Spinal cord (tissue), 10 donors: ENCODE measurements around the gene GRID2. TPM values are rescaled to one million over a fixed set of nuclear protein-coding genes. Genes with fewer than 3 reads are reported as not detected.

ENCODE experiments used
- DNase-seq, 6 donors: peaks; one replicate each; pipeline versions ENCODE4 v3.0.0 to v3.0.0-alpha.2; 2013 to 2015; ENCODE audit warnings: low spot score in 6 of 6, low read depth in 4 of 6
- H3K27ac ChIP-seq: one replicate; pipeline ENCODE4 v1.5.1; 2013; ENCODE audit warnings: low read depth, low read length, control low read depth
- H3K27me3 ChIP-seq: one replicate; pipeline ENCODE4 v1.6.1; 2013; ENCODE audit warnings: low read length; ENCODE audit not compliant: control insufficient read depth, insufficient read depth
- H3K36me3 ChIP-seq: one replicate; pipeline ENCODE4 v1.6.1; 2013; ENCODE audit warnings: low read length; ENCODE audit not compliant: control insufficient read depth, insufficient read depth
- H3K4me1 ChIP-seq: one replicate; pipeline ENCODE4 v1.6.1; 2013; ENCODE audit warnings: low read length; ENCODE audit not compliant: control insufficient read depth, insufficient read depth
- H3K4me3 ChIP-seq: one replicate; pipeline ENCODE4 v1.5.1; 2013; ENCODE audit warnings: low read depth, low read length, control low read depth
- H3K9me3 ChIP-seq: one replicate; pipeline ENCODE4 v1.6.1; 2013; ENCODE audit warnings: low read length; ENCODE audit not compliant: control insufficient read depth, insufficient read depth
- WGBS: methylation state at CpG from one replicate; pipeline ENCODE4 v1.1.5; 2013; ENCODE audit warnings: missing lambda C conversion rate; ENCODE audit not compliant: insufficient coverage; 5-methylcytosine and 5-hydroxymethylcytosine counted together
- polyA plus RNA-seq, 2 donors: library from polyadenylated mRNA; unstranded; fragments of 120-200 nt; gene quantifications; one replicate each; pipeline ENCODE4 v1.2.1, GENCODE V29; 2013; ENCODE audit not compliant: insufficient read length in 2 of 2
- total RNA-seq, 2 donors: library from RNA; depleted of rRNA in 1 of 2; stranded (reverse); fragments of 120-200 nt in 1 of 2; fragments of >200 nt in 1 of 2; gene quantifications; one replicate each; pipeline versions ENCODE4 v1.2.3 to v1.2.4, GENCODE V29; 2013 to 2014
- donor health status: healthy.

The GRID2 gene
- total and polyA plus RNA-seq, 4 donors = 17.8 to 40.8 (median 23.4) TPM

DNA sequence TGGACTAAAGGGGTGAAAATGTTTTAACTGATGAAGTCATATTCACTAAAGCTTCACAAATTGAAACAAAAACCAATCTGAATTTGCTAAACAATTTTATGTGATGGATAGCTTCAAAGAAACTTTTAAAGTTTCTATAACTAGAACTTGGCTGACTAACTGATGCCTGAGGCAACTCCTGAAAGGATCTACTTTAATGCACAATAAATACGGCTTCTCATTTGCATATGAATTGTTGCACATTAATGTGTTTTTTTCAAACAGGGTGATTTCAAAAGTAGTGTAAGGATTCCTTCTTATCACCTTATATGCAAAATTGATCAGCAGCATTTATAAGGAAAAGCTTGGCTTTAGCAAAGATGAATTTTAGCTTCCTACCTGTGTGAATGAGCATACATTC, 1466.4 kb downstream of the GRID2 start:
- WGBS = no CpG with 5 or more reads among the region's 1 CpG
- DNase-seq = no peak
- Histone ChIP-seq H3K27ac (no peak overlapping the region), H3K9me3 (no peaks in the 10 kb centered on the region), H3K36me3 (no peaks in the 10 kb centered on the region), H3K27me3 (no peaks in the 10 kb centered on the region), H3K4me1 (no peaks in the 10 kb centered on the region), H3K4me3 (no peak overlapping the region)

DNA sequence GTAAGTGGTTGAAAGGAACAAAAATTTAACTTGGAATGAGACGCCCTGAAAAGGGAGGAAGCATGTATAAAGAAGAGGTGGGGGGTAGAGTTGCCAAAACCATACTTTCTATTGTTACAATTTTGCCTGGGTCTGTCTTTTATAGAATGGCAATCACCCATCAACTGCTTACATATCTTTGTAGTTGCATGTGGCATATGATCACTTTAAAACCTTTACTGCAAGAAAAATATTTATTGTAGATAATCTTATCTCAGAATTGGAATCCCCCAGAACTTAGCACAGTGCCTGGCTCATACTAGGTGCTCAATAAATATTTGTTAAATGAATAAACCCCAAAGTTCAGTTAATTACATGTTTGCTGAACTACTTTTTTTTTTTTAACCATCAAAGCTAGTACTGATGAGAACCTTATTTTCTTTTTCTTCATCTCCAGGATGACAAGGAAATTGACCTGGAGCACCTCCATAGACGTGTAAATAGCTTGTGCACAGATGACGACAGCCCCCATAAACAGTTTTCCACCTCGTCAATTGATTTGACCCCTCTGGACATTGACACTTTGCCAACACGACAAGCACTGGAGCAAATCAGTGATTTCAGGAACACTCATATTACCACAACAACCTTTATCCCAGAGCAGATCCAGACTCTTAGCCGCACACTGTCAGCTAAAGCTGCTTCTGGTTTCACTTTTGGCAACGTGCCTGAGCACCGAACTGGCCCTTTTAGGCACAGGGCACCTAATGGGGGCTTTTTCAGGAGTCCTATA, 1468.1 kb downstream of the GRID2 start:
- no peak for DNase-seq
- H3K4me1 ChIP-seq = no peaks in the 10 kb centered on the region
- no peaks in the 10 kb centered on the region for H3K36me3 ChIP-seq
- no peaks in the 10 kb centered on the region for H3K9me3 ChIP-seq
- H3K27me3 ChIP-seq = no peaks in the 10 kb centered on the region
- H3K27ac ChIP-seq = no peak overlapping the region
- WGBS = 81% methylated on average over 7 of the region's 8 CpGs
- H3K4me3 ChIP-seq = no peak overlapping the region

DNA sequence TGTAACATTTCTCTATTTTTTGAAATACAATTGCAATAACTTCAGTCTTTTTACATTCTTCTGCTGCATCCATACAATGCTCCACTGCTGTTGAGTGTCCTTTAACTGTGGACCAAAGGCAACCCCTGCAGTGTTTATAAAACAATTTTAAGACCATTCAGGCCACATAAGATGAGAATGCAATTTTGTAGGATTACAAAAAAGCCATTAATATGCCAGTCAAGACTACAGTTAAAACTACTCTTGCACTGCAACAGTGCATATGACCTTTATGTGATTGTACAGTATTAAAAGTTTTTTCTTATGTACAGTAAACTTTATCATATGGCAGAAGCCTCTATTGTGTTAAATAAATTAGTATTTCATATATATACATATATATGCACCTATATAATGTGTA, 1469.1 kb downstream of the GRID2 start:
- H3K27ac ChIP-seq = no peak overlapping the region
- no peaks in the 10 kb centered on the region for H3K4me1 ChIP-seq
- H3K27me3 ChIP-seq = no peaks in the 10 kb centered on the region

DNA sequence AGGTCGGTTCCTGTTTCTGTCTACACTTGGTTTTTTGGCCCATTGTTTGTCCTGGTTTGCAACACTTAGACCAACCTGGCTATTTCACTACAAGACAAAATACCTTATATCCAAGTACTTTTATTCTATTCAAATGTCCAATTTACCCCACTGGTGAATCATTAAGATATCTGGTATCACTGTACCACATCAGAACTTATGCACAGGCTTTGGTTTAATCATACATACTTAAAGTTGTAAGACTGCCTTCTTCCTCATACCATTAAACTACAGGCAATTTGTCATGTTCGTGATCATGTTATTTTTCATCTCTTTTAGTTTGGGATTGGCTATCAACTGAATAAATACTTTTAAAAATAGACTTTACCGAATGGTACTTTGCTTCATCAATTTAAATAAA, 1471.8 kb downstream of the GRID2 start:
- H3K27me3 ChIP-seq = no peaks in the 10 kb centered on the region
- H3K4me3 ChIP-seq = no peak overlapping the region
- no peak for DNase-seq
- H3K9me3 ChIP-seq = no peaks in the 10 kb centered on the region
- H3K27ac ChIP-seq = no peak overlapping the region
- no peaks in the 10 kb centered on the region for H3K36me3 ChIP-seq
- no peaks in the 10 kb centered on the region for H3K4me1 ChIP-seq
- WGBS = 100% methylated on average over 1 of the region's 3 CpGs

More for the DNA sequence above, 1469.1 kb downstream of the GRID2 start:
- H3K9me3 ChIP-seq = no peaks in the 10 kb centered on the region
- no peaks in the 10 kb centered on the region for H3K36me3 ChIP-seq
- DNase-seq = no peak
- H3K4me3 ChIP-seq = no peak overlapping the region

DNA sequence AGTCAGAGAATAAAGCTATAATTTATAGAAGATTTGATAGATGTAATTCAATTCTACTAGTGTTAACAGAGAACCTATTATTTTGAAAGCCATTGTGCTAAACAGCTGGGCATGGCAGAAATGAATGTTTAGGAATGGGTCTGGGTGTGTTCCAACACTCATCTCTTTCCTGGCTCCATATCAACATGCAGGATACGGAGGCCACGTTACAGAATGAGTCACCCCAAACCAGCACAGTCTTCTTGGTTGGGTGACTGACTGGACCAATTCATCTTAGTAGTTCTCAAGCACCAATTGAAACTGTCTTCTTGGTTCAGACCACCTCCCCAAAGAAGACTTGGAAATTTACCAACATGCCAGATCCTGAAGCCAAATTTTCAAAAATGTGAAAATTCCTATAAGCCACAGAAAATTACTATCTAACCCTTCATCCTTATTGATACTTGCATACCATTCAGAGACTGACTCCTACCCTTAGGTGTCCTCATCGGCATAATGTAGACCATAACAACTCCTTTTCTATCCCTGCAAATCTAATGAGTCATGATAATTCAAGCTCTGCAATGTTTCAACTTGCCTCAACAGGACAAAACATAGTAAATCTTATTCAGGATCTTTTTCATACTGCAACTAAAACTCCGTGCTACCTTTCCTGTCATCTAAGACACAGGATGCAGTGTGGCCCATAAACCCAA, 1472.8 kb downstream of the GRID2 start:
- Histone ChIP-seq H3K4me3 (no peak overlapping the region), H3K4me1 (no peaks in the 10 kb centered on the region), H3K27ac (no peak overlapping the region), H3K27me3 (no peaks in the 10 kb centered on the region), H3K9me3 (no peaks in the 10 kb centered on the region), H3K36me3 (no peaks in the 10 kb centered on the region)
- no peak for DNase-seq
- WGBS = 85% methylated on average over 4 of the region's 4 CpGs

DNA sequence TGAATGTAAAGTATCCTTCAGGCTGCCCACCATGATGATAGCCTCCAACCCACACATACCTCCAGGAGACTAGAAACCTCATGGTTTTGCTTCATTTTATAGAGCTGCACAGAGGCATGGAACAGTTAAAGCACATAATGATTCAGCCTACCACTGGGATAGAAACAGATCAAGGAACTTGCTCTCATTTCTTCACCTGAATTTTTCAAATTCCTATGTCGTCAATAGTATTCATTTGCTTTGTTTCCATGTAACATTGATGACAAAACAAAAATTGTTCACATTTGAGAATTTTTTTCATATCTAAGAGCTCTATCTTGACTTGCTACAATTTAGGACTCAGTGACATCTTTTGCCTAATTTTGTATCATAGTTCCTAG, 1473.3 kb downstream of the GRID2 start:
- WGBS = no CpG with 5 or more reads among the region's 1 CpG
- no peaks in the 10 kb centered on the region for H3K36me3 ChIP-seq
- H3K4me3 ChIP-seq = no peak overlapping the region
- DNase-seq = no peak
- H3K27ac ChIP-seq = no peak overlapping the region
- no peaks in the 10 kb centered on the region for H3K4me1 ChIP-seq
- no peaks in the 10 kb centered on the region for H3K27me3 ChIP-seq
- H3K9me3 ChIP-seq = no peaks in the 10 kb centered on the region

DNA sequence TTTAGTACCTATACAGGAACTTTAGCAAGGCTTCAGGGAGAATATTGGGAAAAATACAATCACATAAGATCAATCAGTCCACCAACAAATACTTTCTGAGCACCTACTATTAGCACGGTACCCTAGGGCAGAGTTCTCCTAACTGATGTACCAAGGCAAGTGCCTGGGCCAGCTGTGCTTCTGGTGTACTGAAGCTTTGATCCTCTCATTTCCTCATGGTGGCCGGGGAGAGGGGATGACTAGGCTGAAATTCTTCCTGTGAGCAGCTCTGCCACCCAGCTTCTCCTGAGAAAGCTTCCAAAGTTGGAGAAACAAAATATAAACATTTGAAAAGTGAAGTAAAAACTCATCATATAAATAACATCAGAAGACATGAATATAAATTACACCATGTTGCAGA, 1475.5 kb downstream of the GRID2 start:
- Histone ChIP-seq H3K27me3 (no peaks in the 10 kb centered on the region), H3K4me1 (no peaks in the 10 kb centered on the region), H3K27ac (no peak overlapping the region), H3K4me3 (no peak overlapping the region), H3K9me3 (no peaks in the 10 kb centered on the region), H3K36me3 (no peaks in the 10 kb centered on the region)
- DNase-seq = no peak
- 89% methylated on average over 1 of the region's 2 CpGs for WGBS

DNA sequence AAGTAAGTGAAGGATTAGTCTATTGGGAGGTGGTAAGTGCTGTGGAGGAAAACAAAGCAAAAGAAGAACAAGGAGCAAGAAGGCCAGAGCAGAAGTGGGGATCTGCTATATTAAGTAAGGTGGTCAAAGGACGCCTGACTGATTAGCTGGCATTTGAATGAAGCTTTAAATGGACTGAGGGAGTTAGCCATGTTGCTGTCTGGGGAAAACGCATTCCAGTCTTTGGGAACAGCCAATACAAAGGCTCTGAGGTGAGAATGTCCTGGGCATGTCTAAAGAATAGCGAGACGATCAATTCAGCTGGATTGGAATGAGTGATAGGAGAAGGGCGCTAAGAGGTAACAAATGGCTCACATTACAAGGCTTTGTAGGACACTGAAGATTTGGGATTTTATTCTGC, 1476.3 kb downstream of the GRID2 start:
- WGBS = 99% methylated on average over 5 of the region's 5 CpGs
- H3K4me1 ChIP-seq = no peaks in the 10 kb centered on the region

DNA sequence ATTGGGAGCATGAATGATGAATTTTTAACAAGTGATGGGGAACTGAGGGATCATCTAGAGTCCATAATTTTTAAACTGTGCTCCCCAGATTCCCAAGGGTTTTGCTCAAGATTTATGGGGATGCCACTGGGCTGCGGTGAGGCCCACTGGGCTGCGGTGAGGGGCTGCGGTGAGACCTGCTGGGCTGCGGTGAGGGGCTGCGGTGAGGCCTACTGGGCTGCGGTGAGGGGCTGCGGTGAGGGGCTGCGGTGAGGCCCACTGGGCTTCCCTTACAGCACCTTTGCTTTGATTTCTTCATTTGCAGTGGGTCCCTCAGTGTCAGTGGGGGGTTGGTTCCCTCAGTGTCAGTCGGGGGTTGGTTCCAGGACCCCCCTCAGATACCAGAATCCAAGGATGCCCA, 1477.4 kb downstream of the GRID2 start:
- Histone ChIP-seq H3K9me3 (no peaks in the 10 kb centered on the region), H3K4me1 (no peaks in the 10 kb centered on the region), H3K36me3 (no peaks in the 10 kb centered on the region), H3K27ac (no peak overlapping the region), H3K4me3 (no peak overlapping the region), H3K27me3 (no peaks in the 10 kb centered on the region)
- 98% methylated on average over 8 of the region's 9 CpGs for WGBS
- no peak for DNase-seq

More for the DNA sequence above, 1476.3 kb downstream of the GRID2 start:
- Histone ChIP-seq H3K27ac (no peak overlapping the region), H3K4me3 (no peak overlapping the region), H3K9me3 (no peaks in the 10 kb centered on the region), H3K27me3 (no peaks in the 10 kb centered on the region), H3K36me3 (no peaks in the 10 kb centered on the region)
- DNase-seq = no peak

DNA sequence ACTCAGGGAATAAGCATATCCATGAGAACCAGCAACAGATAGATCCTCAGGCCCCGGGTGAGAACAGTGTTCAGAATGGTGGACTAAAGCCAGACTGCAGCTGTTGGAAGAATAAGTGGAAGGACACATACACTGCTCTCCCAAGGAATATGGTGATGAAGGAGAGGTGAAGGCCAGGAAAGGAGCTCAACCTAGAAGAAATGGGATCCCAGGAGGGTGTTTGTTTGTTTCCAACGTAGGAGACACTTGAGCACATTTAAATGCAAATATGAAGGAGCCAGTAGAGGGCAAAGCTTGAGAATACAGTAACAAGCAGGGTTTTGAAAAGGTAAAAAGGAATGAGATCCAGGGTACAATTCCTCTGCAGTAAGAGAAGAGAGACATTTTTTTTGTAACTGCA, 1482.4 kb downstream of the GRID2 start:
- no peaks in the 10 kb centered on the region for H3K9me3 ChIP-seq
- no peak overlapping the region for H3K4me3 ChIP-seq
- H3K36me3 ChIP-seq = no peaks in the 10 kb centered on the region
- no peaks in the 10 kb centered on the region for H3K4me1 ChIP-seq
- no peak overlapping the region for H3K27ac ChIP-seq
- DNase-seq = no peak
- WGBS = 58% methylated on average over 2 of the region's 2 CpGs
- H3K27me3 ChIP-seq = no peaks in the 10 kb centered on the region
